Amniotic epithelial cell (primary cell): ENCODE data around the gene ESR1.
"Not testable (repeated sequence)": the region's sequence is repeated elsewhere in the genome, so short reads cannot be mapped to it uniquely, and the experiment has no call there.

Experiments used
- DNase-seq: peaks from one replicate; pipeline ENCODE4 v3.0.0-alpha.2; 2010; ENCODE audit warnings: low read depth

The ESR1 gene

GRCh38 chr6:152053332-152053731, 245.8 kb downstream of the ESR1 start:
- no peak for DNase-seq

GRCh38 chr6:152054441-152054840, 247.0 kb downstream of the ESR1 start:
- DNase-seq = peak; percentile 67

GRCh38 chr6:152055517-152055916, 248.0 kb downstream of the ESR1 start:
- DNase-seq = no peak

- no peak for DNase-seq
Measured at GRCh38 chr6:152057832-152058498, 250.5 kb downstream of the ESR1 start.

GRCh38 chr6:152059909-152060308, 252.4 kb downstream of the ESR1 start:
- DNase-seq = no peak

- no peak for DNase-seq
Measured at GRCh38 chr6:152062476-152062875, 255.0 kb downstream of the ESR1 start.

GRCh38 chr6:152063170-152063921, 255.9 kb downstream of the ESR1 start:
- peak; percentile 8 for DNase-seq

GRCh38 chr6:152068622-152069261, 261.3 kb downstream of the ESR1 start:
- DNase-seq = peak; percentile 12

GRCh38 chr6:152070556-152070955, 263.1 kb downstream of the ESR1 start:
- no peak for DNase-seq

GRCh38 chr6:152071318-152071717, 263.8 kb downstream of the ESR1 start:
- DNase-seq = no peak

GRCh38 chr6:152071843-152072242, 264.4 kb downstream of the ESR1 start:
- DNase-seq = no peak

GRCh38 chr6:152076242-152076641, 268.8 kb downstream of the ESR1 start:
- not testable (repeated sequence) for DNase-seq

- DNase-seq = no peak
Measured at GRCh38 chr6:152078001-152078400, 270.5 kb downstream of the ESR1 start.

- no peak for DNase-seq
Measured at GRCh38 chr6:152078804-152079203, 271.3 kb downstream of the ESR1 start.

- peak; percentile 27 for DNase-seq
Measured at GRCh38 chr6:152085451-152085921, 278.0 kb downstream of the ESR1 start.

- DNase-seq = no peak
Measured at GRCh38 chr6:152086223-152086873, 278.9 kb downstream of the ESR1 start.

GRCh38 chr6:152087096-152087495, 279.6 kb downstream of the ESR1 start:
- DNase-seq = no peak

- DNase-seq = no peak
Measured at GRCh38 chr6:152087701-152088100, 280.2 kb downstream of the ESR1 start.

- DNase-seq = peak; percentile 19
Measured at GRCh38 chr6:152089992-152090391, 282.5 kb downstream of the ESR1 start.

- no peak for DNase-seq
Measured at GRCh38 chr6:152091201-152091600, 283.7 kb downstream of the ESR1 start.

GRCh38 chr6:152091851-152092341, 284.4 kb downstream of the ESR1 start:
- DNase-seq = peak; percentile 71

- no peak for DNase-seq
Measured at GRCh38 chr6:152093711-152094110, 286.2 kb downstream of the ESR1 start.
